Natural killer cell treated with Interleukin-12 subunit alpha and Interleukin-12 subunit beta and Interleukin-15 and Interleukin-18, amount 100 ng/mL, for 72 hours (primary cell): ENCODE measurements around the gene CCL7. TPM values are rescaled to one million over a fixed set of nuclear protein-coding genes. Genes with fewer than 3 reads are reported as not detected.

Source experiments
- ATAC-seq, 2 donors: fragments of 150-1000 bp; cut with Tn5 transposase in 1 of 2; sonication (Bioruptor Pico), chemical (Tn5 transposase) in 1 of 2; 2 replicates each; pipeline ENCODE4 v1.10.0; 2021
- DNase-seq: peaks from one replicate; pipeline ENCODE4 v3.0.0; 2022; ENCODE audit warnings: low spot score
- H3K27ac Mint-ChIP-seq, 2 donors: 1 replicate in 1 of 2; 2 replicates in 1 of 2; pipeline ENCODE4 v1.8.0; 2022; ENCODE audit warnings: mixed read lengths in 2 of 2, mild to moderate bottlenecking in 1 of 2, moderate library complexity in 1 of 2
- H3K27me3 Mint-ChIP-seq, 2 donors: 1 replicate in 1 of 2; 2 replicates in 1 of 2; pipeline ENCODE4 v1.8.0; 2022; ENCODE audit warnings: mixed read lengths in 2 of 2
- H3K36me3 Mint-ChIP-seq: one replicate; pipeline ENCODE4 v1.8.0; 2022; ENCODE audit warnings: mixed read lengths
- H3K4me1 Mint-ChIP-seq, 2 donors: 1 replicate in 1 of 2; 2 replicates in 1 of 2; pipeline ENCODE4 v1.8.0; 2022; ENCODE audit warnings: low read depth in 2 of 2, mixed read lengths in 2 of 2, mild to moderate bottlenecking in 1 of 2
- H3K4me3 Mint-ChIP-seq: one replicate; pipeline ENCODE4 v1.8.0; 2022; ENCODE audit warnings: mixed read lengths
- H3K9me3 Mint-ChIP-seq: 2 replicates; pipeline ENCODE4 v1.8.0; 2022; ENCODE audit warnings: mixed read lengths
- total RNA-seq, 2 donors: library from RNA; stranded (reverse); gene quantifications; one replicate each; pipeline ENCODE4 v1.2.3, GENCODE V29; 2022

The CCL7 gene
- total RNA-seq, 2 donors from 2014 or later = not detected

- H3K36me3 Mint-ChIP-seq = no peaks in the 10 kb centered on the region
- no peaks in the 10 kb centered on the region for H3K9me3 Mint-ChIP-seq
- no peak for ATAC-seq
- DNase-seq = no peak
- no peak overlapping the region for H3K27ac Mint-ChIP-seq
- peaks cover 5 to 6% of the 10 kb centered on the region in 2 donors for H3K4me1 Mint-ChIP-seq
- H3K4me3 Mint-ChIP-seq = no peak overlapping the region
- peaks cover 29 to 66% of the 10 kb centered on the region in 2 donors for H3K27me3 Mint-ChIP-seq
These were observed 17.4 kb upstream of the CCL7 start for GRCh38 chr17:34252444-34253138.

- DNase-seq (no peak), ATAC-seq (no peak)
- Mint-ChIP-seq H3K27me3 (peaks cover 32 to 68% of the 10 kb centered on the region in 2 donors), H3K4me3 (no peak overlapping the region), H3K4me1 (peaks cover 5 to 6% of the 10 kb centered on the region in 2 donors), H3K27ac (no peak overlapping the region), H3K9me3 (no peaks in the 10 kb centered on the region), H3K36me3 (no peaks in the 10 kb centered on the region)
These were observed 16.9 kb upstream of the CCL7 start for GRCh38 chr17:34253139-34253525.

DNA sequence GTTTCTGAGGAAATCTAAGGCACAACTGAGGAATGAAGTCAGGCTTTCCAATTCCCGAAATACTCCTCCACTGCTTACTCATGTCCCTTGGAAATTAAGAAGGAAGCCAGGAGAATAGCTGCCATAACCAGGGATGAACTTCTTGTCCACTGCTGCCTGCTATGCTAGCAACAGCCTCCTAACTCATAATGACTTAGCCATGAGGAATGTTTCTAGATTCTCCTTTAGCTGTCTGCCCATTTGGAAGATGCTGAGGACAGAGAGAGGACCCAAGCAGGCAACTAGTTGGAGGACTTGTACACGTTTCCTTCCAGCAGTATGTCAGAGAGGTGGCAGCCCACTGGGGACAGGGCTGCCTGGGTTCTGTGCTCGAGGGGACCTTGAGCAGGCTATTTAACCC, 15.9 kb upstream of the CCL7 start:
- peaks cover 35 to 61% of the 10 kb centered on the region in 2 donors for H3K27me3 Mint-ChIP-seq
- no peak overlapping the region for H3K4me3 Mint-ChIP-seq
- peaks cover 5 to 6% of the 10 kb centered on the region in 2 donors for H3K4me1 Mint-ChIP-seq
- H3K36me3 Mint-ChIP-seq = no peaks in the 10 kb centered on the region
- no peak for ATAC-seq
- no peak overlapping the region for H3K27ac Mint-ChIP-seq
- no peaks in the 10 kb centered on the region for H3K9me3 Mint-ChIP-seq
- no peak for DNase-seq

DNA sequence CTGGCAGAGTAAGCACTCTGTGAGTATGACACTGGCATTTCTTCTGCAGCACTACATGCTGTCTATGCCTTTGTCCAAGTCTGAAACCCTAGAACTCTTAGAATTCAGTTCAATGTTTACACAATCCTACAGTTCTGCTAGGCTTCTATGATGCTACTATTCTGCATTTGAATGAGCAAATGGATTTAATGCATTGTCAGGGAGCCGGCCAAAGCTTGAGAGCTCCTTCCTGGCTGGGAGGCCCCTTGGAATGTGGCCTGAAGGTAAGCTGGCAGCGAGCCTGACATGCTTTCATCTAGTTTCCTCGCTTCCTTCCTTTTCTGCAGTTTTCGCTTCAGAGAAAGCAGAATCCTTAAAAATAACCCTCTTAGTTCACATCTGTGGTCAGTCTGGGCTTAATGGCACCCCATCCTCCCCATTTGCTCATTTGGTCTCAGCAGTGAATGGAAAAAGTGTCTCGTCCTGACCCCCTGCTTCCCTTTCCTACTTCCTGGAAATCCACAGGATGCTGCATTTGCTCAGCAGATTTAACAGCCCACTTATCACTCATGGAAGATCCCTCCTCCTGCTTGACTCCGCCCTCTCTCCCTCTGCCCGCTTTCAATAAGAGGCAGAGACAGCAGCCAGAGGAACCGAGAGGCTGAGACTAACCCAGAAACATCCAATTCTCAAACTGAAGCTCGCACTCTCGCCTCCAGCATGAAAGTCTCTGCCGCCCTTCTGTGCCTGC, 15.2 kb upstream of the CCL7 start, which contains the start of gene CCL2:
CCL2 (plus strand) TSS at position 635 of the 730 bp plus-strand sequence; CDS start at position 700, 65 bp downstream.
- H3K4me3 Mint-ChIP-seq = no peak within 1 kb of the TSS
- H3K27ac Mint-ChIP-seq = no peak within 1 kb of the TSS
- peaks cover 35 to 67% of the 10 kb centered on the region in 2 donors for H3K27me3 Mint-ChIP-seq
- H3K9me3 Mint-ChIP-seq = no peaks in the 10 kb centered on the region
- DNase-seq = no peak
- peaks cover 5 to 6% of the 10 kb centered on the region in 2 donors for H3K4me1 Mint-ChIP-seq
- ATAC-seq = no peak
- H3K36me3 Mint-ChIP-seq = no peaks in the 10 kb centered on the region

DNA sequence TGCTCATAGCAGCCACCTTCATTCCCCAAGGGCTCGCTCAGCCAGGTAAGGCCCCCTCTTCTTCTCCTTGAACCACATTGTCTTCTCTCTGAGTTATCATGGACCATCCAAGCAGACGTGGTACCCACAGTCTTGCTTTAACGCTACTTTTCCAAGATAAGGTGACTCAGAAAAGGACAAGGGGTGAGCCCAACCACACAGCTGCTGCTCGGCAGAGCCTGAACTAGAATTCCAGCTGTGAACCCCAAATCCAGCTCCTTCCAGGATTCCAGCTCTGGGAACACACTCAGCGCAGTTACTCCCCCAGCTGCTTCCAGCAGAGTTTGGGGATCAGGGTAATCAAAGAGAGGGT, 14.7 kb upstream of the CCL7 start:
- H3K9me3 Mint-ChIP-seq = no peaks in the 10 kb centered on the region
- peaks cover 35 to 69% of the 10 kb centered on the region in 2 donors for H3K27me3 Mint-ChIP-seq
- DNase-seq (no peak), ATAC-seq (no peak)
- peaks cover 5 to 6% of the 10 kb centered on the region in 2 donors for H3K4me1 Mint-ChIP-seq
- no peak overlapping the region for H3K27ac Mint-ChIP-seq
- H3K4me3 Mint-ChIP-seq = no peak overlapping the region
- H3K36me3 Mint-ChIP-seq = no peaks in the 10 kb centered on the region

DNA sequence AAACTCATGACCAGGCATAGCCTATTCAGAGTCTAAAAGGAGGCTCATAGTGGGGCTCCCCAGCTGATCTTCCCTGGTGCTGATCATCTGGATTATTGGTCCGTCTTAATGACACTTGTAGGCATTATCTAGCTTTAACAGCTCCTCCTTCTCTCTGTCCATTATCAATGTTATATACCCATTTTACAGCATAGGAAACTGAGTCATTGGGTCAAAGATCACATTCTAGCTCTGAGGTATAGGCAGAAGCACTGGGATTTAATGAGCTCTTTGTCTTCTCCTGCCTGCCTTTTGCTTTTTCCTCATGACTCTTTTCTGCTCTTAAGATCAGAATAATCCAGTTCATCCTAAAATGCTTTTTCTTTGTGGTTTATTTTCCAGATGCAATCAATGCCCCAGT, 14.2 kb upstream of the CCL7 start:
- Mint-ChIP-seq H3K9me3 (no peaks in the 10 kb centered on the region), H3K36me3 (no peaks in the 10 kb centered on the region), H3K27me3 (peaks cover 34 to 66% of the 10 kb centered on the region in 2 donors), H3K4me1 (peaks cover 5 to 6% of the 10 kb centered on the region in 2 donors), H3K27ac (no peak overlapping the region), H3K4me3 (no peak overlapping the region)
- no peak for ATAC-seq
- DNase-seq = no peak

DNA sequence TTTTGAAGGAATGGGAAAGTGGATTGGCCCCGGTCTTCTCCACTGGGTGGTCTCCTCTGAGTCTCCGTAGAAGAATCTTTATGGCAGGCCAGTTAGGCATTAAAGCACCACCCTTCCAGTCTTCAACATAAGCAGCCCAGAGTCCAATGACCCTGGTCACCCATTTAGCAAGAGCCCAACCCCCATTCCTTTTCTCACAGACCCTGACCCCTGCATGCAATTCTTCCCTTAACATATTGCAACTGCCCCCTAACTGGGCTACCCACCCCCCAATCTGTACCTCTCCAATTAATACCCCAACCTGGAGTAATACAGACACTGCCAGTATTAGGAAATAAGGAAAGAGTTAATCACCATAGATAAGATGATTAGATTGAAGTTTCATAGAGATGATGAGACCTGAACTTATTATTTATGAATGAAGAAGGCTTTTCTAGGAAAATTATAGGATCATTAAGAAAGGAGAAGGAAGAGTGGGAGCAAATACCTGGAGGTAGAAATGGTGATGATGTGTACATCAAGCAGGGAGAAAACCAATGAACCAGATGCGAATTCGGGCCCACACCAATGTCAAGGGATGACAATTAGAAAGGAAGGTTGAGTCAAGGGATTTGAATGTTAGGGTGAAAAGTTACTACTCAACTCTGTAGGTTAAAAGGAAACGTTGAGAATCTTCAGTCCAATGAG, 12.6 kb upstream of the CCL7 start:
- DNase-seq (no peak), ATAC-seq (no peak)
- H3K36me3 Mint-ChIP-seq = no peaks in the 10 kb centered on the region
- H3K27ac Mint-ChIP-seq = no peak overlapping the region
- H3K27me3 Mint-ChIP-seq = peaks cover 33 to 60% of the 10 kb centered on the region in 2 donors
- peaks cover 6 to 13% of the 10 kb centered on the region in 2 donors for H3K4me1 Mint-ChIP-seq
- no peak overlapping the region for H3K4me3 Mint-ChIP-seq
- H3K9me3 Mint-ChIP-seq = no peaks in the 10 kb centered on the region

DNA sequence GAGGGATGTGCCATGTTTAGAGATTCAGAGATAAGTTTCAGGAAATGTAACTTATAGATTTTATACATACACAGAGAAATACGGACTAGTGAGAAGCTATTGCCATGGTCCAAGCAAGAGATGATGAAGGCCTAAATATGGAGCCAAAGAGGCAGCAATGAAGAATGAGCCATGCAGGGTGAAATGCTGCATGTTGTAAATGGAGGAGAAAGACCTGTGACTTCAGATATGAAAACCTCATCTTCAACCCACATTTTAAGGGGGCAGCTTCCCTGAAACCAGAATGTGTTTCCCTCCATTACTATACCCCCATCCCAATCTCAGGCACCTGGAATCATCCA, 12.1 kb upstream of the CCL7 start:
- Mint-ChIP-seq H3K27ac (no peak overlapping the region), H3K4me3 (no peak overlapping the region), H3K4me1 (peaks cover 6 to 13% of the 10 kb centered on the region in 2 donors), H3K36me3 (no peaks in the 10 kb centered on the region), H3K9me3 (no peaks in the 10 kb centered on the region), H3K27me3 (peaks cover 29 to 58% of the 10 kb centered on the region in 2 donors)
- no peak for ATAC-seq
- DNase-seq = no peak

DNA sequence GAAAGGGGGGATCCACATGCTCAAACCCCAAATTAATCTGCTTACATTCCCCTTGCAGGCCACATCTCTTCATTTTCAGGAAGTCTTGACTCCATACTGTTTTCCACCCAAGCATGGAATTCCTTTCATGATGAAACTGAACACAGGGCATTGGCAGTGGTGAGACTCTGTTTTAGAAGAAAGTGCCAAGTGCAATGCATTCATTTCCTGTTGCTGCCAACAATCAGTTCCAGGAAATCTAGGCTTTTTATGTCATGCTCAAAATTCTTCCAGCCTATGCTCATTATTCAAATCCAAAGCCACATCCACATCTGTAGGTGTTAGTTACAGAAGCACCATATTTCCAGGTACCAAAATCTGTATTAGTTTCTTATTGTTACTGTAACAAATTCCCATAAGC, 10.9 kb upstream of the CCL7 start:
- ATAC-seq (no peak), DNase-seq (no peak)
- no peaks in the 10 kb centered on the region for H3K9me3 Mint-ChIP-seq
- H3K4me3 Mint-ChIP-seq = no peak overlapping the region
- H3K4me1 Mint-ChIP-seq = peaks cover 6 to 13% of the 10 kb centered on the region in 2 donors
- peaks cover 26 to 55% of the 10 kb centered on the region in 2 donors for H3K27me3 Mint-ChIP-seq
- H3K36me3 Mint-ChIP-seq = no peaks in the 10 kb centered on the region
- H3K27ac Mint-ChIP-seq = no peak overlapping the region

GRCh38 chr17:34260861-34261260, 9.2 kb upstream of the CCL7 start:
- Mint-ChIP-seq H3K4me3 (no peak overlapping the region), H3K27me3 (peaks cover 28 to 52% of the 10 kb centered on the region in 2 donors), H3K27ac (no peak overlapping the region), H3K9me3 (no peaks in the 10 kb centered on the region), H3K4me1 (peaks cover 0 to 7% of the 10 kb centered on the region in 2 donors), H3K36me3 (no peaks in the 10 kb centered on the region)
- ATAC-seq (no peak), DNase-seq (no peak)

DNA sequence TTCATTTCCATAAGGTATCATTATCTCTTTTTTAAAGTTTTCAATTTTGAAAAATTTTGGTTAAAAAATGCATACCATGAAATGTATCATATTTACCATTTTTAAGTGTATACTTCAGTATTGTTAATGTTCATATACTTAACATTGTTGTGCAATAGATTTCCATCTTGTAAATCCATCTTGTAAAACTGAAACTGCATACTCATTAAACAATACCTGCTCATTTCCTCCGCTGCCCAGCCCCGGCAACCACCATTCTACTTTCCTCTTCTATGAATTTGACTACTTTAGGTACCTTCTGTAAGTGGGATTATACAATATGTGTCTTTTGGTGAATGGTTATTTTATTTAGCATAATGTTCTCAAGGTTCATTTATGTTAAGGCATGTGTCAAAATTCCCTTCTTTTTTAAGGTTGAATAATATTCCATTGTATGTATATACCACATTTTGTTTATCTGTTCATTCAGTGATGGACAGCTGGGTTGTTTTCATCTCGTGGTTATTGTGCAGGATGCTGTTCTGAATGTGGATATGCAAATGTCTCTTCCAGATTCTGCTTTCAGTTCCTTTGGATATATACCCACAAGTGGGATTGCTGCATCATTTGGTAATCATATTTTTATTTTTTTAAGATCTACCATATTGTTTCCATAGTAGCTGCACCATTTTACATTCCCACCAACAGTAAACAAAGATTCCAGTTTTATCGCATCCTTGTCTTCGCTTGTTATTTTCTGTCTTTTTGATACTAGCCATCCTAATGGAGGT, 8.3 kb upstream of the CCL7 start:
- Mint-ChIP-seq H3K4me3 (no peak overlapping the region), H3K27ac (no peak overlapping the region), H3K27me3 (peaks cover 30 to 52% of the 10 kb centered on the region in 2 donors), H3K36me3 (no peaks in the 10 kb centered on the region), H3K9me3 (no peaks in the 10 kb centered on the region), H3K4me1 (peaks cover 0 to 7% of the 10 kb centered on the region in 2 donors)
- DNase-seq (no peak), ATAC-seq (peak in 1 of 2 donors; percentile 69)

DNA sequence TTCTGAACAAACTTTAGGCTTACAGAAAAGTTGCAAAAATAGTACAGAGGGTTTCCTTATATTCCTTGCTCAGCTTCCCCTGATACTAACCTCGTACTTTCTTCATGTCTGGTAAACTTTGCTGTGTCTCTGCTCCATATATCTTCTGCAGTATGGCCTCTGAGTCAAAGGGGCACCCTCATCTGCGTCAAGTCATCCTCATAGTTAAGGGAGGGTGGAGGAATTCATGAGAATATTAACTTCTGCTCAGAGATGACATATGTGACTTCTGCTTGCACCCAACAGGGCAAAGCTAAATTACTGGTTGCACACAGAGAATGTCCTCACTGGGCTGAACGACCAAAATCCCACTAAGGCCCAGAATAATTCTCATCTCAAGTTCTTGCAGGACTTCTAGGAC, 4.3 kb upstream of the CCL7 start:
- ATAC-seq (no peak), DNase-seq (no peak)
- H3K27me3 Mint-ChIP-seq = peaks cover 36 to 50% of the 10 kb centered on the region in 2 donors
- H3K36me3 Mint-ChIP-seq = no peaks in the 10 kb centered on the region
- peaks cover 0 to 7% of the 10 kb centered on the region in 2 donors for H3K4me1 Mint-ChIP-seq
- H3K9me3 Mint-ChIP-seq = no peaks in the 10 kb centered on the region
- H3K27ac Mint-ChIP-seq = no peak overlapping the region
- H3K4me3 Mint-ChIP-seq = no peak overlapping the region

DNA sequence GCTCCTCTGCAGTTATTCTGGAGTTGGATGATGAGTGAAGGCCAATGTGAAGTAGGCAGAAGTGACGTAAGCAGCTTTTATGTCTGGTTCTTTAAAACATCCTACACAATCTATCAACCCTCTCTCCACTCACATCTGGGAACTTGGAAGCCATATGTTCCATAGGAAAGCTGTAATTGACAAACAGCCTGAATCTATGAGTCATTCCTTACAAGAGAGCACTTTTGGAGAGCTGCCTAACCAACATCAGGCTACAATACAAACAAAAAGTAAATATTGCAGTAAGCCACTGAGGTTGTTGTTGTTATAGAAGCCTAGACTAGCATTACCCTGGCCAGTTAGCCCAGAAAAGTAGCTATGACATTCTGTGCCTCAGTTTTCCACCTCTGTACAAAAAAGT, 5.9 kb downstream of the CCL7 start:
- Mint-ChIP-seq H3K4me1 (no peaks in the 10 kb centered on the region), H3K27me3 (peaks cover 55 to 70% of the 10 kb centered on the region in 2 donors), H3K27ac (no peak overlapping the region), H3K36me3 (no peaks in the 10 kb centered on the region), H3K9me3 (no peaks in the 10 kb centered on the region), H3K4me3 (no peak overlapping the region)
- no peak for ATAC-seq
- no peak for DNase-seq
